ENCODE measurements around the gene VPS37C. TPM values are rescaled to one million over a fixed set of nuclear protein-coding genes. Genes with fewer than 3 reads are reported as not detected.

The VPS37C gene
- total RNA-seq, 6 donors from 2014 or later = 14.7 to 42.0 (median 24.3) TPM

DNA sequence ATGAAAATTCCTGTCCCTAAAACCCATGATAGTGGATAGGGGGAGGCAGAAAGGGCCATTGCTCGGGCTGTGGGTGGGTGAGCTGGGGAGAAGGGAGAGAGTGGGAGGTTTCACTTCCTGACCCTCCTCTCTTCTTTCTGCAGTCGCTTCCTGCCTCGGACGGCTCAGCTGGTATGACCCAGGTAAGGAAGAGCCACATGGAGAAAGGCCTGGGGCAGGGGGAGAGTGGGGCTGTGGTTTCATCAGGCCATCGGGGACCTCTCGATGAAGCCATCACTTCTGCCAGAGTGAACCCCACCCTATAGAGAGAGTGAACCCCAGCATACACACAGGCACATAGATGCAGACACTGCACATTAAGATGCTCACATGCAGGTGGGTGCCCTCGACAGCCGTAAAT, 46.3 kb downstream of the VPS37C start:
- Histone ChIP-seq H3K9me3 (no peaks in the 10 kb centered on the region), H3K4me3 (no peak overlapping the region), H3K36me3 (no peaks in the 10 kb centered on the region), H3K4me1 (peaks cover 0 to 3% (median 0%) of the 10 kb centered on the region in 4 donors), H3K27me3 (no peaks in the 10 kb centered on the region), H3K27ac (no peak overlapping the region)
- WGBS, 2 donors = 64% methylated on average over 6 to 8 of the region's 8 CpGs
- DNase-seq (no peak), ATAC-seq (ENCODE audit: low FRiP score in 2 of 2) (no peak)
- TF ChIP-seq POLR2A (IDR thresholded peaks at IDR 0.05) = no peak
- TF ChIP-seq, protein P1, sequence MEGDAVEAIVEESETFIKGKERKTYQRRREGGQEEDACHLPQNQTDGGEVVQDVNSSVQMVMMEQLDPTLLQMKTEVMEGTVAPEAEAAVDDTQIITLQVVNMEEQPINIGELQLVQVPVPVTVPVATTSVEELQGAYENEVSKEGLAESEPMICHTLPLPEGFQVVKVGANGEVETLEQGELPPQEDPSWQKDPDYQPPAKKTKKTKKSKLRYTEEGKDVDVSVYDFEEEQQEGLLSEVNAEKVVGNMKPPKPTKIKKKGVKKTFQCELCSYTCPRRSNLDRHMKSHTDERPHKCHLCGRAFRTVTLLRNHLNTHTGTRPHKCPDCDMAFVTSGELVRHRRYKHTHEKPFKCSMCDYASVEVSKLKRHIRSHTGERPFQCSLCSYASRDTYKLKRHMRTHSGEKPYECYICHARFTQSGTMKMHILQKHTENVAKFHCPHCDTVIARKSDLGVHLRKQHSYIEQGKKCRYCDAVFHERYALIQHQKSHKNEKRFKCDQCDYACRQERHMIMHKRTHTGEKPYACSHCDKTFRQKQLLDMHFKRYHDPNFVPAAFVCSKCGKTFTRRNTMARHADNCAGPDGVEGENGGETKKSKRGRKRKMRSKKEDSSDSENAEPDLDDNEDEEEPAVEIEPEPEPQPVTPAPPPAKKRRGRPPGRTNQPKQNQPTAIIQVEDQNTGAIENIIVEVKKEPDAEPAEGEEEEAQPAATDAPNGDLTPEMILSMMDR (IDR thresholded peaks at IDR 0.05) = no peak
- TF ChIP-seq POLR2AphosphoS5 (IDR thresholded peaks at IDR 0.05) = no peak
- TF ChIP-seq EP300 (IDR thresholded peaks at IDR 0.05) = no peak

DNA sequence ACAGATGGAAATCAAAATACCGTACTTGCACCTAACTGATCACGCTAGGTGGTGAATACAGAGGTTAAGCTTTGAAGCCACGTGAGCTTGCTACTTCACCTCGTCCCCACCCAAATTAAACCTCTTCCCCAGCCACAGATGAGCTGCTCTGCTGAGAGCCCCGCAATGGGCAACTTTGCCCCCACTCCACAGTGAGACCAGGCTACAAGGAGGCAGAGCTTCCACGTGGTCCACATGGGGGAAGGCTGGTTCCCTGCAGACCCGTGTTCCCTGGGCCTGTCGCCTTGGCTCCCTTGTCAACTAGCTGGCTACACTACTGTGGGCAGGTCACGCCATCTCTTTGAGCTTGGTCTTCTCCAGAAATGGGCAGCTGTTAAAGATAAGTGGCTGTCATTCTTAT, 48.0 kb downstream of the VPS37C start:
- 86 to 90% methylated on average over 8 to 9 of the region's 9 CpGs for WGBS, 2 donors
- DNase-seq (no peak), ATAC-seq (ENCODE audit: low FRiP score in 2 of 2) (no peak)
- H3K9me3 ChIP-seq = no peaks in the 10 kb centered on the region
- peaks cover 0 to 3% (median 0%) of the 10 kb centered on the region in 4 donors for H3K4me1 ChIP-seq
- H3K36me3 ChIP-seq = no peaks in the 10 kb centered on the region
- H3K4me3 ChIP-seq = no peak overlapping the region
- no peak overlapping the region for H3K27ac ChIP-seq
- H3K27me3 ChIP-seq = no peaks in the 10 kb centered on the region
- TF ChIP-seq POLR2A (IDR thresholded peaks at IDR 0.05) (no peak), EP300 (IDR thresholded peaks at IDR 0.05) (no peak), POLR2AphosphoS5 (IDR thresholded peaks at IDR 0.05) (no peak)
- TF ChIP-seq, protein P1 (IDR thresholded peaks at IDR 0.05) = no peak

DNA sequence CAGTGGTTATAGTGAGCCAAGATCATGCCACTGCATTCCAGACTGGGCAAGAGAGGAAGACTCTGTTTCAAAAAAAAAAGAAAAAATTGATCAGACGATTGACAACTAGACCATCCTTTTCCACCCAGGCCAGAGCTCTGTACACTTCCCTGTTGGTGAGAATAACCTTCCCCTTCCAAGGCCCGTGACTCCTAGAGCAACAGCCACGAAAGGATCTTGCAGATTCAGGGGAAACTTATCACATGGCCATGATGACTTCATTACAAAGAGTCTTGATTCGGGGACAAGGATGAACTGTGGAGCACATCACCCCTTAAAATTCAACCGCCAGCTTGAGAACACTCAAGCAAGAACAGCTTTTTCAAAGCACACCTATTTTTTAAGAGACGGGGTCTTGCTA, 48.7 kb downstream of the VPS37C start:
- H3K27me3 ChIP-seq = no peaks in the 10 kb centered on the region
- 87 to 93% methylated on average over 4 to 6 of the region's 6 CpGs for WGBS, 2 donors
- no peaks in the 10 kb centered on the region for H3K9me3 ChIP-seq
- peak overlapping the region in 1 of 4 donors; percentile 60 for H3K27ac ChIP-seq
- TF ChIP-seq POLR2AphosphoS5 (IDR thresholded peaks at IDR 0.05) = peak in 1 of 2 donors; percentile 8
- TF ChIP-seq, protein P1 (IDR thresholded peaks at IDR 0.05) = no peak
- H3K36me3 ChIP-seq = no peaks in the 10 kb centered on the region
- ATAC-seq (ENCODE audit: low FRiP score in 2 of 2) = no peak
- no peak for DNase-seq
- H3K4me1 ChIP-seq = peaks cover 0 to 3% (median 0%) of the 10 kb centered on the region in 4 donors
- H3K4me3 ChIP-seq = no peak overlapping the region

DNA sequence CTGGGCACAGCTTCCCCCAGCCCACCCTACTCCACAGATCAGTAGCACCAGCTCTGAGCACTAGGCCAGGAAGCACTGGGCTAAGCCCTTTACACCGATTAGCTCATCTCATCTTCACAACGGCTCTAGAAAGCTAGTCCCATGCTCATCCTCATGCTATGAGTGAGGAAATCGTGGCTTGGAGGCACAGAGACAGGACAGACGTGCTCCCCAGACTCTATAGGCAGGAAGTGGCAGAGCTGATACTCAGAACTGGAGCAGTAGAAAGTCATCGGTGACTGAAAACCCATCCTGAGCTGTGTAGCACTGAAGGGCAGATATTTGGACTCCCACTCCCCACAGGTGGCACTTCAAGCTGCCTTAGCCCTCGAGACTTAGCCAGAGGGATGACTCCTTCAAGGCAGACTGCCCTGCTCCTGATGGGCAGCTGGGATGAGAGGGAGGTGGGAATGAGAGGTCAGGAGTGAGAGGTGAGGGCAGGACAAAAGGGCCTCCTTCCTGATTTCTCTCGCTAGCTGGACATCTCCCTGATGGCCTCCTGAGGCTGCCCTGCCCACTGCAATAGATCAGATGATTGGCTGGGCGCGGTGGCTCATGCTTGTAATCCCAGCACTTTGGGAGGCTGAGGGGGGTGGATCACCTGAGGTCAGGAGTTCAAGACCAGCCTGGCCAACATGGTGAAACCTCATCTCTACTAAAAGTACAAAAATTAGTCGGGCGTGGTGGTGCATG, 49.3 kb downstream of the VPS37C start:
- H3K4me3 ChIP-seq = no peak overlapping the region
- WGBS, 2 donors = 70 to 75% methylated on average over 10 to 11 of the region's 11 CpGs
- DNase-seq (no peak), ATAC-seq (ENCODE audit: low FRiP score in 2 of 2) (peak in 1 of 2 donors; percentile 29)
- peaks cover 0 to 3% (median 0%) of the 10 kb centered on the region in 4 donors for H3K4me1 ChIP-seq
- no peaks in the 10 kb centered on the region for H3K36me3 ChIP-seq
- no peaks in the 10 kb centered on the region for H3K9me3 ChIP-seq
- peak overlapping the region in 1 of 4 donors; percentile 60 for H3K27ac ChIP-seq
- TF ChIP-seq, protein P1 (IDR thresholded peaks at IDR 0.05) = no peak
- TF ChIP-seq EP300 (IDR thresholded peaks at IDR 0.05) (no peak), POLR2A (IDR thresholded peaks at IDR 0.05) (no peak), POLR2AphosphoS5 (IDR thresholded peaks at IDR 0.05) (no peak)
- no peaks in the 10 kb centered on the region for H3K27me3 ChIP-seq

DNA sequence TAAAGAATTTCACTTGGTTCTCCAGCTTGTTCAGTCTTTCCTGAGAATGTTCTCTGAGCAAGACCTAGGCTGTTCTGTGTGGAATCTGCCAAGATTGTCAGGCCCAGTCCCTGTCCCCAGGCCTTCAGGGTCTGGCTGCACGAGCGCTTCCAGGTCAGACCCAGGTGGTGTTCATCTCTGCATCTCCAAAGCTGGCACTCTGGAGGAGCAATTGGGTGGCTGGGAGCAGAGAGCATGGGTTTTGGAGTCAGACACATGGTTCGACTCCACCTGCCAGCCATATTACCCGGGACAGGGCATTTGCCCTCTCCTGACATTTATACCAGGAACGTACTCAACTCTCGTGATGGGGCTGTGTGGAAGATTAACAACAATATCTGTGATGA, 50.2 kb downstream of the VPS37C start:
- Histone ChIP-seq H3K27me3 (no peaks in the 10 kb centered on the region), H3K27ac (no peak overlapping the region), H3K36me3 (no peaks in the 10 kb centered on the region), H3K4me1 (peaks cover 0 to 3% (median 0%) of the 10 kb centered on the region in 4 donors), H3K9me3 (no peaks in the 10 kb centered on the region), H3K4me3 (no peak overlapping the region)
- no peak for DNase-seq
- TF ChIP-seq EP300 (IDR thresholded peaks at IDR 0.05) = no peak
- TF ChIP-seq, protein P1 (IDR thresholded peaks at IDR 0.05) = no peak
- 80 to 100% methylated on average over 1 to 6 of the region's 6 CpGs for WGBS, 2 donors
- ATAC-seq (ENCODE audit: low FRiP score in 2 of 2) = no peak

Measured in upper lobe of left lung (tissue), 6 donors.